ENCODE data around the gene TRIM17.
A peak's percentile ranks its signal among the peaks of the same experiment; 100 is the strongest.

Gene TRIM17

DNA sequence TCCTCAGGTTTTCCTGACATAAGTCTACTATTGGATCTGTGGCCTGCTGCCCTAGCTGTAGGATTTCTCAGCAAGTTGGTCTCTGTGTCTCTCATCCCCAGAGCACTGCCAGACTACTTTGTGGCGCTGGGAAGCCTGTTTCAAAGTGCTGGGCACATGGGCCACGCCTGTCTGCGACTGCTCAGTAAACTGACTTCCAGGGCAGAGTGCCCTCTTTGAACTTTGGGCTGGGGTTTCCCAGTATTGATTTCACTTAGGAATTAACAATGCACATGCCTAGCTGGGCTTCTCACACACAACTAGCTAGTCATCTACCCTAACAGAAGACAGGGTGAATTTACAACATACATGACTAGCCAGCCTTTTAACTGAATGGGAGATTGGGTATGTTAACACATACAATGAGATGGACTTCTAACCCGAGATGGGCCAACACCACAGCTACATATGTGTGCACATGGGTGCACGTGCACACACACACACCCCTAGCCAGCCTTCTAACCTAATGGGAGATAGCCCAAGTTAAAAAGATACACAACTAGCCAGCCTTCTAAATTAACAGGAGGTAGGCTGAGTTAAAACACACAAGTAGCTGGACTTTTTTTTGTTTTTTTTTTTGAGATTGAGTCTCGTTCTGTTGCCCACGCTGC lies 6.9 kb upstream of the TRIM17 start:
- no peak for TF ChIP-seq TAF1 (IDR thresholded peaks at IDR 0.05; ENCODE audit: low read depth, low read length)
- TF ChIP-seq SPI1 (IDR thresholded peaks at IDR 0.05; ENCODE audit: low read depth, low read length) = no peak
- no peak for TF ChIP-seq POLR2A (IDR thresholded peaks at IDR 0.05; ENCODE audit: low read depth, low read length)
- no peak for TF ChIP-seq POLR2AphosphoS5 (IDR thresholded peaks at IDR 0.05; ENCODE audit: low read depth, low read length)
- TF ChIP-seq POU2F2 (IDR thresholded peaks at IDR 0.05; ENCODE audit: low read depth, low read length) = no peak
- TF ChIP-seq PAX5 (IDR thresholded peaks at IDR 0.05; ENCODE audit: insufficient read depth, low read length, severe bottlenecking) = no peak
- FAIRE-seq (no peak), DNase-seq (ENCODE audit: insufficient read length, low spot score) (no peak)

DNA sequence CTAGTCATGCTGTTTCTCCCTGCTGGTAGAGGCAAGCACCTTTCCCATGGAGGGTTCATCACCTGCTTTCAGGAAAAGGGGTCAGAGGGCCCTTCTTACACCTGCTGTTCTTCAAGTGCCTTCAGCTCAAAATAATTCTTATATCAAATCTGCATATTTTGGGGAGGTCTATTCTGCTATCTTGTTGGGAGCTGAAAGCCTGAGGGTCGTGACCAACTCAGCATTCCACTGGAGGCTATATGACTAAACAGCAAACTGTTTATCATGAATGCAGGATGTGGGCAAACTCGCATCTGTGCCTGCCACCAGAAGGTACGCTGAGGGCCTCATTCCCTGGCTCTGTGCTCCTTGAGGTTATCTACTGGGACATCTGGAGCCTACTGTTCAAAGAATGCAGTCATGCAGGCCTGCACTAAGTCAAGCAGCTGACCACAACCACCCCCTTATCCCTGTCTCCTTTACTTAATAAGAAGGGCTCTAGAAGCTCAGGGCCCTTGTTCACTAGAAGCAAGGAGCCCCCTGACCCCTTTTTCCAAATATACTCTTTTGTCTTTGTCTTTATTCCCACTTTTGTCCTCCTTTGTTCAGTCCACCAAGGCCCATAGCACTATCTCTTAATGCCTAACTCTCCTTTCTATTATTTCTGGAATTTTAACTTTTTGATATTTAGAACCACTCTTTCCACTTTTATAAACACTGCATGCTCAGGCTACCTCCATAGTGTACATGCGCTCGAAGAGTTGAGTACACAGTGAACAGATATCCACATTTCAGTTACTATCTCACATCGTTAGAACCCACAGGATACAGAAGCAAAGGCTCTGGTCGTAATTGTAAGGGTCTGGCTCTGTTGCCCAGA lies 4.5 kb upstream of the TRIM17 start:
- no peak for TF ChIP-seq POLR2AphosphoS5 (IDR thresholded peaks at IDR 0.05; ENCODE audit: low read depth, low read length)
- no peak for TF ChIP-seq POU2F2 (IDR thresholded peaks at IDR 0.05; ENCODE audit: low read depth, low read length)
- no peak for TF ChIP-seq SPI1 (IDR thresholded peaks at IDR 0.05; ENCODE audit: low read depth, low read length)
- TF ChIP-seq PAX5 (IDR thresholded peaks at IDR 0.05; ENCODE audit: insufficient read depth, low read length, severe bottlenecking) = no peak
- TF ChIP-seq POLR2A (IDR thresholded peaks at IDR 0.05; ENCODE audit: low read depth, low read length) = no peak
- TF ChIP-seq TAF1 (IDR thresholded peaks at IDR 0.05; ENCODE audit: low read depth, low read length) = no peak
- no peak for DNase-seq (ENCODE audit: insufficient read length, low spot score)
- no peak for FAIRE-seq

DNA sequence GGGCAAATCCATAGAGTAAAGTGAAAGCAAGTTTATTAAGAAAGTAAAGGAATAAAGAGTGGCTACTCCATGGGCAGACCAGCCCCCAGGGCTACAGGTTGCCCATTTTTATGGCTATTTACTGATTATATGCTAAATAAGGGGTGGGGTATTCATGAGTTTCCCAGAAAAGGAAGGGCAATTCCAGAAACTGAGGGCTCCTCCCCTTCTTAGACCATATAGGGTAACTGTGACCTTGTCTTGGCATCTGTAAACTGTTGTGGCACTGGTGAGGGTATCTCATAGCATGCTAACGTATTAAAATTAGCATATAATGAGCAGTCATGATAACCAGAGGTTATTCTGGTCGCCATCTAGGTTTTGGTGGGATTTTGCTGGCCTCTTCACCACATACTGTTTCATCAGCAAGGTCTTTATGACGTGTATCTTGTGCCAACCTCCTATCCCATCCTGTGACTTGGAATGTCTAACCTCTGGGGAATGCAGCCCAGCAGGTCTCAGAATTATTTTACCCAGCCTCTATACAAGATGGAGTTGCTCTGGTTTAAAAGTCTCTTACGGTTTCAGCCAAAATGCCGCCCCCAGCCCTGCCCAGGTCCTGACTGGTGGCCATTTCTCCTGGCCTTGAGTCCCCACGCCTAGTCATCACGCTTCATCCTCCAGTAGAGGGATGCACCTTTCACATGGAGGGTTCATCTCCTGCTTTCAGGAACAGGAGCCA lies 982 bp upstream of the TRIM17 start:
- no peak for FAIRE-seq

DNA sequence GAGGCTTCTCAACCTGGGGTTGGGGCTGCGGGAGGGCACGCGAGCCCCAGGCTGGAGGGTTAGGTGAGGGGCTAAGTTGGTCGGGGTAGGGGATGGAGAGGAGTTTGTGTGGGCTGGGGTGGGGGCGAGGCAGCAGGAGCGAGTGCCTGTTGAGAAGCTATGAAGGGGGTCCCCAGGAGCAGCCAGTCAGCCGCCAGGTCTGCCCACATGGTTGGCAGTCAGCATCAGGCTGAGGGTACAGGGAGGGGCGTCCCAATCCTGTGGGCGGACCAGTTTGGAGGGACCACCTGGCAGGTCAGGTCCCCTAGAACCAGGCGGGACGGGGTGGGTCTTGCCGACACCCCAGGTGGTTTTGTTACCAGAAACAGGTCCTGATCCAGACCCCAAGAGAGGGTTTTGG lies 400 bp upstream of the TRIM17 start:
- no peak for TF ChIP-seq TAF1 (IDR thresholded peaks at IDR 0.05; ENCODE audit: low read depth, low read length)
- no peak for TF ChIP-seq POU2F2 (IDR thresholded peaks at IDR 0.05; ENCODE audit: low read depth, low read length)
- no peak for TF ChIP-seq POLR2A (IDR thresholded peaks at IDR 0.05; ENCODE audit: low read depth, low read length)
- no peak for TF ChIP-seq PAX5 (IDR thresholded peaks at IDR 0.05; ENCODE audit: insufficient read depth, low read length, severe bottlenecking)
- no peak for TF ChIP-seq SPI1 (IDR thresholded peaks at IDR 0.05; ENCODE audit: low read depth, low read length)
- TF ChIP-seq POLR2AphosphoS5 (IDR thresholded peaks at IDR 0.05; ENCODE audit: low read depth, low read length) = no peak
- no peak for DNase-seq (ENCODE audit: insufficient read length, low spot score)
- FAIRE-seq = no peak

More for the DNA sequence above, 982 bp upstream of the TRIM17 start:
- no peak for DNase-seq (ENCODE audit: insufficient read length, low spot score)
- TF ChIP-seq TAF1 (IDR thresholded peaks at IDR 0.05; ENCODE audit: low read depth, low read length) (no peak), SPI1 (IDR thresholded peaks at IDR 0.05; ENCODE audit: low read depth, low read length) (no peak), PAX5 (IDR thresholded peaks at IDR 0.05; ENCODE audit: insufficient read depth, low read length, severe bottlenecking) (no peak), POLR2AphosphoS5 (IDR thresholded peaks at IDR 0.05; ENCODE audit: low read depth, low read length) (no peak), POLR2A (IDR thresholded peaks at IDR 0.05; ENCODE audit: low read depth, low read length) (no peak), POU2F2 (IDR thresholded peaks at IDR 0.05; ENCODE audit: low read depth, low read length) (no peak)

- no peak for DNase-seq (ENCODE audit: insufficient read length, low spot score)
- peak; percentile 70 for FAIRE-seq
- TF ChIP-seq SPI1 (IDR thresholded peaks at IDR 0.05; ENCODE audit: low read depth, low read length) (no peak), TAF1 (IDR thresholded peaks at IDR 0.05; ENCODE audit: low read depth, low read length) (no peak), POLR2AphosphoS5 (IDR thresholded peaks at IDR 0.05; ENCODE audit: low read depth, low read length) (no peak), POU2F2 (IDR thresholded peaks at IDR 0.05; ENCODE audit: low read depth, low read length) (no peak), POLR2A (IDR thresholded peaks at IDR 0.05; ENCODE audit: low read depth, low read length) (no peak), PAX5 (IDR thresholded peaks at IDR 0.05; ENCODE audit: insufficient read depth, low read length, severe bottlenecking) (no peak)
Measured at GRCh38 chr1:228415853-228416216, 826 bp downstream of the TRIM17 start.

DNA sequence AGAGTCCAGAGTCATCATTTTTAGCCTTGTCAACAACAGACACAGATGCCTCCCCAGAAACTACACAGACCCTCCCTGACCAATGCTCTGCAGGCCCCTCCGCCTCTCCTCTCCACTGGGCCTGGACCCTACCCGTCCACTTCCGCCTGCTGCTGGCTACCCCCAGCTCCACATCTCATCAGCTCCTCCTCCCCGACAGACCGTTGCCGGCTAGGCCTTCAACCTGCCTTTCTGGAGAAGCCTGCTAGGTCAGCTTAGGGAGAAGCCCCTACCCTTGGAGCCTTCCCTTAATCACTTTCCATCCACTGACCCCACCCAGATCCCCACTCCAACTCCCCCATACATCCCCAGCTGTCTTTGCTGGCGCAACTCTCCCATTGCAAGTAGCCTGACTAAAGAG lies 1.4 kb downstream of the TRIM17 start:
- FAIRE-seq (no peak), DNase-seq (ENCODE audit: insufficient read length, low spot score) (no peak)

GRCh38 chr1:228414511-228415211 lies 2.0 kb downstream of the TRIM17 start:
- DNase-seq (ENCODE audit: insufficient read length, low spot score) (no peak), FAIRE-seq (no peak)
- TF ChIP-seq POLR2AphosphoS5 (IDR thresholded peaks at IDR 0.05; ENCODE audit: low read depth, low read length) = no peak
- no peak for TF ChIP-seq POU2F2 (IDR thresholded peaks at IDR 0.05; ENCODE audit: low read depth, low read length)

More for the DNA sequence above, 1.4 kb downstream of the TRIM17 start:
- no peak for TF ChIP-seq SPI1 (IDR thresholded peaks at IDR 0.05; ENCODE audit: low read depth, low read length)
- no peak for TF ChIP-seq POLR2A (IDR thresholded peaks at IDR 0.05; ENCODE audit: low read depth, low read length)
- TF ChIP-seq POLR2AphosphoS5 (IDR thresholded peaks at IDR 0.05; ENCODE audit: low read depth, low read length) = no peak
- TF ChIP-seq TAF1 (IDR thresholded peaks at IDR 0.05; ENCODE audit: low read depth, low read length) = no peak
- no peak for TF ChIP-seq POU2F2 (IDR thresholded peaks at IDR 0.05; ENCODE audit: low read depth, low read length)
- no peak for TF ChIP-seq PAX5 (IDR thresholded peaks at IDR 0.05; ENCODE audit: insufficient read depth, low read length, severe bottlenecking)

DNA sequence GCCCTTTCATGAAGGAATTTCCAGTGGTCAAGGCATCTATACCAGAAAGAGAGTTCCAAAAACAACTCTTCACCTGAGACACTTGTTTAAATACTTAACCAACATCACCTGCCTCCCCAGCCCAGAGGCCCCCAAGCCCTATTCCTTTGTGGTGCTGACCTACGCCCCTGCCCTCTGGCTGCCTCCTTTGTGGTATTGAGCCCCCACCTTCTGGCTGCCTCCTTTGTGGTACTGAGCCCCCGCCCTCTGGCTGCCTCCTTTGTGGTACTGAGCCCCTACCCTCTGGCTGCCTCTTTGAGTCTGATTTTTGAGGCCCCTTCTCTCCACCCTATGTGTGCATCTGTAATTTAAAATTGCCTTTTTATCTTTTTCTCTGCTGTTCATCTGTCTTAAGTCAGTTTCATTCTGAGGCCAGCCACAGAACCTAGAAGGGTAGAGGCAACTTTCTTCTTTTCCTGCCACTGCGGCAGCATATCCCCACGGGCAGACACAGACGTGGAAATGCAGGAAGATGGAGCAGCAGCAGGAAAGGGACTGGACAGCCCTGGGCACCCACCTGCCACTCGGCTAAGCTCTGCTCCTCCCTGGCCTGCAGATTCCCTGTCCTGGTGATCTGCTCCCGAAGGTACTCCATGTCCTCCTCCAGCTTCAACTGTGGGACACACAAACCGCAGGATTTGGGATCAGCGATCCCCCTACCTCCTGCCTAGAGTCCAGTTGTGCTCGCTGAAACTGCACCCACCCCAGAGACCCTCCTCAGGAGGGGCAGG lies 3.2 kb downstream of the TRIM17 start:
- no peak for DNase-seq (ENCODE audit: insufficient read length, low spot score)
- no peak for TF ChIP-seq TAF1 (IDR thresholded peaks at IDR 0.05; ENCODE audit: low read depth, low read length)
- TF ChIP-seq SPI1 (IDR thresholded peaks at IDR 0.05; ENCODE audit: low read depth, low read length) = no peak
- no peak for TF ChIP-seq POU2F2 (IDR thresholded peaks at IDR 0.05; ENCODE audit: low read depth, low read length)
- no peak for TF ChIP-seq POLR2A (IDR thresholded peaks at IDR 0.05; ENCODE audit: low read depth, low read length)
- TF ChIP-seq PAX5 (IDR thresholded peaks at IDR 0.05; ENCODE audit: insufficient read depth, low read length, severe bottlenecking) = no peak
- TF ChIP-seq POLR2AphosphoS5 (IDR thresholded peaks at IDR 0.05; ENCODE audit: low read depth, low read length) = no peak
- no peak for FAIRE-seq

Data from GM12891 (cell line).